ENCODE data around the gene NTNG1. TPM values are rescaled to one million over a fixed set of nuclear protein-coding genes. Genes with fewer than 3 reads are reported as not detected.

The NTNG1 gene
- total RNA-seq, 3 donors from 2014 or later (not counting 1 experiment from before 2014, with no cell fraction given) = 0.58 TPM; not detected in 2

- Histone ChIP-seq H3K27ac (ENCODE audit: low read length) (peak overlapping the region; percentile 62), H3K9me3 (ENCODE audit: control insufficient read depth, insufficient read depth, low read length) (no peaks in the 10 kb centered on the region), H3K4me1 (ENCODE audit: control insufficient read depth, insufficient read depth, low read length) (no peaks in the 10 kb centered on the region), H3K27me3 (ENCODE audit: control insufficient read depth, insufficient read depth, low read length) (no peaks in the 10 kb centered on the region), H3K4me3 (ENCODE audit: low read length) (no peak overlapping the region), H3K36me3 (ENCODE audit: control insufficient read depth, insufficient read depth, low read length) (no peaks in the 10 kb centered on the region)
- no peaks in the 10 kb centered on the region for H3K36me3 Mint-ChIP-seq
- no peaks in the 10 kb centered on the region for H3K4me1 Mint-ChIP-seq
- DNase-seq (no peak), ATAC-seq (no peak)
- H3K27me3 Mint-ChIP-seq (ENCODE audit: low read depth in 2 of 2) = peaks cover 4 to 6% of the 10 kb centered on the region in 2 donors
- no peak overlapping the region for H3K4me3 Mint-ChIP-seq
- intact Hi-C loops (cut with micrococcal nuclease) = no loop called here
- no peak for TF ChIP-seq CTCF (IDR thresholded peaks at IDR 0.05)
- H3K27ac Mint-ChIP-seq = no peak overlapping the region
- no peaks in the 10 kb centered on the region for H3K9me3 Mint-ChIP-seq
- no CpG with 5 or more reads among the region's 1 CpG for WGBS (ENCODE audit: insufficient coverage)
Measured at GRCh38 chr1:107247679-107248078, 106.8 kb downstream of the NTNG1 start.

- no peak overlapping the region for H3K27ac ChIP-seq (ENCODE audit: low read length)
- no peaks in the 10 kb centered on the region for H3K27me3 ChIP-seq (ENCODE audit: control insufficient read depth, insufficient read depth, low read length)
- H3K4me3 ChIP-seq (ENCODE audit: low read length) = no peak overlapping the region
- Mint-ChIP-seq H3K27me3 (ENCODE audit: low read depth in 2 of 2) (peaks cover 0 to 2% of the 10 kb centered on the region in 2 donors), H3K9me3 (no peaks in the 10 kb centered on the region), H3K4me3 (no peak overlapping the region), H3K4me1 (no peaks in the 10 kb centered on the region), H3K36me3 (no peaks in the 10 kb centered on the region), H3K27ac (no peak overlapping the region)
- ATAC-seq = no peak
- intact Hi-C loops (cut with micrococcal nuclease) = no loop called here
- no peak for DNase-seq
- TF ChIP-seq CTCF (IDR thresholded peaks at IDR 0.05) = no peak
- WGBS (ENCODE audit: insufficient coverage) = no CpG with 5 or more reads among the region's 1 CpG
- no peaks in the 10 kb centered on the region for H3K36me3 ChIP-seq (ENCODE audit: control insufficient read depth, insufficient read depth, low read length)
- H3K9me3 ChIP-seq (ENCODE audit: control insufficient read depth, insufficient read depth, low read length) = no peaks in the 10 kb centered on the region
- no peaks in the 10 kb centered on the region for H3K4me1 ChIP-seq (ENCODE audit: control insufficient read depth, insufficient read depth, low read length)
Measured at GRCh38 chr1:107250169-107250568, 109.3 kb downstream of the NTNG1 start.

GRCh38 chr1:107251083-107251482 is 110.2 kb downstream of the NTNG1 start:
- H3K4me1 Mint-ChIP-seq = no peaks in the 10 kb centered on the region

More at GRCh38 chr1:107251083-107251482, 110.2 kb downstream of the NTNG1 start:
- no peak for TF ChIP-seq CTCF (IDR thresholded peaks at IDR 0.05)
- intact Hi-C loops (cut with micrococcal nuclease) = no loop called here
- Histone ChIP-seq H3K4me3 (ENCODE audit: low read length) (no peak overlapping the region), H3K27ac (ENCODE audit: low read length) (no peak overlapping the region), H3K36me3 (ENCODE audit: control insufficient read depth, insufficient read depth, low read length) (no peaks in the 10 kb centered on the region), H3K4me1 (ENCODE audit: control insufficient read depth, insufficient read depth, low read length) (no peaks in the 10 kb centered on the region), H3K27me3 (ENCODE audit: control insufficient read depth, insufficient read depth, low read length) (no peaks in the 10 kb centered on the region), H3K9me3 (ENCODE audit: control insufficient read depth, insufficient read depth, low read length) (no peaks in the 10 kb centered on the region)
- peaks cover under 1 to 2% of the 10 kb centered on the region in 2 donors for H3K27me3 Mint-ChIP-seq (ENCODE audit: low read depth in 2 of 2)
- H3K4me3 Mint-ChIP-seq = no peak overlapping the region
- ATAC-seq (no peak), DNase-seq (no peak)
- H3K27ac Mint-ChIP-seq = no peak overlapping the region
- WGBS (ENCODE audit: insufficient coverage) = 91% methylated on average over 1 of the region's 2 CpGs
- H3K36me3 Mint-ChIP-seq = no peaks in the 10 kb centered on the region
- H3K9me3 Mint-ChIP-seq = no peaks in the 10 kb centered on the region
